MM.1S (cell line): Measurements from ENCODE around the gene EPDR1.

Experiments used
- DNase-seq: peaks from one replicate; pipeline ENCODE4 v3.0.0-alpha.2; 2015
- H2AFZ ChIP-seq: fragments of 300-600 bp; sonication (generic); 2 replicates; pipeline ENCODE4 v1.6.0; 2016; ENCODE audit warnings: antibody characterized with exemption, low read length
- H3F3A ChIP-seq: fragments of 300-600 bp; sonication (generic); 2 replicates; pipeline ENCODE4 v1.6.1; 2016; ENCODE audit warnings: mild to moderate bottlenecking, antibody characterized with exemption, low read length, moderate library complexity, mixed read lengths; ENCODE audit not compliant: insufficient read depth
- H3K27ac ChIP-seq: fragments of 300-600 bp; sonication (generic); 2 replicates; pipeline ENCODE4 v1.5.1; 2016; ENCODE audit warnings: mild to moderate bottlenecking, low read length
- H3K27me3 ChIP-seq: fragments of 300-600 bp; sonication (generic); replicated peaks from 2 replicates; pipeline ENCODE4 v1.6.0; 2016; ENCODE audit warnings: low read length; ENCODE audit not compliant: insufficient read depth
- H3K36me3 ChIP-seq: fragments of 300-600 bp; sonication (generic); replicated peaks from 2 replicates; pipeline ENCODE4 v1.6.1; 2016; ENCODE audit warnings: mild to moderate bottlenecking, low read length, mixed read lengths; ENCODE audit not compliant: insufficient read depth
- H3K4me1 ChIP-seq: fragments of 300-600 bp; sonication (generic); 2 replicates; pipeline ENCODE4 v1.6.1; 2016; ENCODE audit warnings: low read length, mixed read lengths
- H3K4me2 ChIP-seq: fragments of 300-600 bp; sonication (generic); 2 replicates; pipeline ENCODE4 v1.6.0; 2016; ENCODE audit warnings: low read depth, low read length
- H3K4me3 ChIP-seq: fragments of 300-600 bp; sonication (generic); 2 replicates; pipeline ENCODE4 v1.5.1; 2016; ENCODE audit warnings: low read length, mixed read lengths
- H3K79me2 ChIP-seq: fragments of 300-600 bp; sonication (generic); 2 replicates; pipeline ENCODE4 v1.6.1; 2016; ENCODE audit warnings: mixed run types, low read length, mixed read lengths
- H3K9ac ChIP-seq: fragments of 300-600 bp; sonication (generic); 2 replicates; pipeline ENCODE4 v1.6.1; 2016; ENCODE audit warnings: low read length, mixed read lengths
- H3K9me2 ChIP-seq: fragments of 300-600 bp; sonication (generic); replicated peaks from 2 replicates; pipeline ENCODE4 v1.6.1; 2016; ENCODE audit warnings: mild to moderate bottlenecking, low read length, mixed read lengths; ENCODE audit not compliant: insufficient read depth
- H3K9me3 ChIP-seq: fragments of 300-600 bp; sonication (generic); replicated peaks from 2 replicates; pipeline ENCODE4 v1.6.1; 2016; ENCODE audit warnings: mild to moderate bottlenecking, low read length, mixed read lengths; ENCODE audit not compliant: insufficient read depth
- H4K20me1 ChIP-seq: fragments of 300-600 bp; sonication (generic); 2 replicates; pipeline ENCODE4 v1.6.1; 2016; ENCODE audit warnings: mild to moderate bottlenecking, low read length, moderate library complexity, mixed read lengths; ENCODE audit not compliant: insufficient read depth
- CTCF ChIP-seq: fragments of 300-600 bp; sonication (generic); IDR thresholded peaks from 2 replicates; pipeline ENCODE4 v1.5.1; 2016; ENCODE audit warnings: antibody characterized with exemption, low read length, mixed read lengths
- EZH2 ChIP-seq: fragments of 300-600 bp; sonication (generic); optimal IDR thresholded peaks from 2 replicates; pipeline ENCODE3; 2017; ENCODE audit warnings: low read depth, mild to moderate bottlenecking, antibody characterized with exemption, low read length, mixed read lengths
- EZH2phosphoT487 ChIP-seq: fragments of 300-600 bp; sonication (generic); IDR thresholded peaks from 2 replicates; pipeline ENCODE4 v1.6.1; 2018; ENCODE audit warnings: antibody characterized with exemption, low read length

The EPDR1 gene

GRCh38 chr7:37977243-37977642 is 56.8 kb downstream of the EPDR1 start:
- TF ChIP-seq EZH2phosphoT487 (no peak), CTCF (no peak)
- H2AFZ ChIP-seq: no peak overlapping the region
- no peaks in the 10 kb centered on the region for H3K9me2 ChIP-seq
- no peaks in the 10 kb centered on the region for H3K9me3 ChIP-seq
- H3K27ac ChIP-seq: no peak overlapping the region
- H3K4me1 ChIP-seq: no peaks in the 10 kb centered on the region
- no peak overlapping the region for H3K4me2 ChIP-seq
- H3K79me2 ChIP-seq: no peaks in the 10 kb centered on the region
- H3K27me3 ChIP-seq: no peaks in the 10 kb centered on the region
- no peak overlapping the region for H3K4me3 ChIP-seq
- H3K9ac ChIP-seq: no peak overlapping the region
- no peak for DNase-seq
- no peaks in the 10 kb centered on the region for H4K20me1 ChIP-seq
- H3F3A ChIP-seq: no peaks in the 10 kb centered on the region
- H3K36me3 ChIP-seq: no peaks in the 10 kb centered on the region

DNA sequence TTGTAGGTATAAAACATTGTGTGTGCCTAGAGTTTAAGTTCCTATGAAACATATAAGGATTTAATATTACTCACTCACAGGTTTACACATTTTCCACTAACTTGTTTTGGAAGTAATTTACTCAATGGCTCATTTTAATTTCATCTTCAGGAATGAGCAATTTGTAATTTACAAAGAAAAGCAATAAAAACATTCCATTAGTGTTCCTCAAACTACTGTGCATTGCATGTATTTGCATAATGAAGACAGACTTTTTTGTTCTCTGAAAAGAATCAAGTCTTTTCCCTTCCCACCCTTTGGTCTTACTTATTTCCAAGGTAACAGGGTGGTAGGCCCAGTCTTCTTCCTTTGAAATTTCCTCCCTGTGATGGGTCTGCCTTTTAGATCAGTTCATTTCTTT is 61.2 kb downstream of the EPDR1 start:
- H3K4me3 ChIP-seq: no peak overlapping the region
- no peaks in the 10 kb centered on the region for H3F3A ChIP-seq
- no peaks in the 10 kb centered on the region for H3K9me3 ChIP-seq
- H3K9me2 ChIP-seq: no peaks in the 10 kb centered on the region
- H4K20me1 ChIP-seq: no peaks in the 10 kb centered on the region
- no peaks in the 10 kb centered on the region for H3K4me1 ChIP-seq
- H3K9ac ChIP-seq: no peak overlapping the region
- H3K79me2 ChIP-seq: no peaks in the 10 kb centered on the region
- DNase-seq: no peak
- TF ChIP-seq EZH2phosphoT487 (no peak), CTCF (no peak), EZH2 (no peak)
- no peaks in the 10 kb centered on the region for H3K36me3 ChIP-seq
- no peaks in the 10 kb centered on the region for H3K27me3 ChIP-seq
- no peak overlapping the region for H2AFZ ChIP-seq
- H3K27ac ChIP-seq: no peak overlapping the region
- H3K4me2 ChIP-seq: no peak overlapping the region

- no peak overlapping the region for H2AFZ ChIP-seq
- H3K4me3 ChIP-seq: no peak overlapping the region
- H3K9ac ChIP-seq: no peak overlapping the region
- no peaks in the 10 kb centered on the region for H3K27me3 ChIP-seq
- H3K9me2 ChIP-seq: no peaks in the 10 kb centered on the region
- DNase-seq: no peak
- no peaks in the 10 kb centered on the region for H3K36me3 ChIP-seq
- H3F3A ChIP-seq: no peaks in the 10 kb centered on the region
- no peaks in the 10 kb centered on the region for H3K79me2 ChIP-seq
- no peaks in the 10 kb centered on the region for H4K20me1 ChIP-seq
- H3K9me3 ChIP-seq: no peaks in the 10 kb centered on the region
- TF ChIP-seq EZH2phosphoT487 (no peak), EZH2 (no peak), CTCF (no peak)
- H3K4me1 ChIP-seq: no peaks in the 10 kb centered on the region
- H3K27ac ChIP-seq: no peak overlapping the region
- H3K4me2 ChIP-seq: no peak overlapping the region
Measured at GRCh38 chr7:37982423-37982822, 62.0 kb downstream of the EPDR1 start.
